ENCODE data around the gene CDK6. TPM values are rescaled to one million over a fixed set of nuclear protein-coding genes. Genes with fewer than 3 reads are reported as not detected.

The CDK6 gene
- total and polyA plus RNA-seq, 10 of the 15 experiments (the other 5 are each of a cell fraction or from before 2014, with no cell fraction given) = 8.0 to 118 (median 45.8) TPM

GRCh38 chr7:92714280-92714679 lies 122.1 kb downstream of the CDK6 start:
- H3K79me2 ChIP-seq (ENCODE audit: control insufficient read depth, insufficient read depth, low read length) = peaks cover 10% of the 10 kb centered on the region
- ChIA-PET POLR2A (no interaction called here), SMC1A (ENCODE audit: uncharacterized antibody, unreplicated experiment) (interaction anchor here (0.6 to 1.7 kb wide), 6 partner anchors 11 to 119 kb away, joined by 3 to 6 read pairs (median 3); no protein-coding TSS in a partner anchor), RAD21 (ENCODE audit: unreplicated experiment) (interaction anchor here (1.1 to 1.4 kb wide), 2 partner anchors 119 to 123 kb away, joined by 3 to 4 read pairs; no protein-coding TSS in a partner anchor), CTCF (interaction anchor here (1.2 kb wide), 2 partner anchors 23 to 119 kb away, joined by 3 to 4 read pairs; no protein-coding TSS in a partner anchor)
- H3K4me1 ChIP-seq (ENCODE audit: control insufficient read depth, insufficient read depth, low read length) = peaks cover 13% of the 10 kb centered on the region
- WGBS (ENCODE audit: insufficient coverage, insufficient replicate concordance, low lambda C conversion rate, missing lambda C conversion rate) = 77% methylated on average over 3 of the region's 3 CpGs
- no peaks in the 10 kb centered on the region for H3K27me3 ChIP-seq (replicated peaks in 1 of 2; ENCODE audit: control insufficient read depth in 2 of 2, insufficient read depth in 2 of 2, low read length in 1 of 2)
- no peak for FAIRE-seq
- no peak overlapping the region for H3K9ac ChIP-seq (ENCODE audit: control insufficient read depth, insufficient read depth, low read length)
- H3K27ac ChIP-seq (ENCODE audit: control insufficient read depth, insufficient read depth) = no peak overlapping the region
- no peaks in the 10 kb centered on the region for H4K20me1 ChIP-seq (ENCODE audit: control insufficient read depth, insufficient read depth)
- no peak overlapping the region for H3K4me3 ChIP-seq
- H2AFZ ChIP-seq (ENCODE audit: control insufficient read depth, low read depth, low read length) = no peak overlapping the region
- H3K4me2 ChIP-seq (ENCODE audit: control insufficient read depth, insufficient read depth) = no peak overlapping the region
- H3K9me3 ChIP-seq (replicated peaks; ENCODE audit: control insufficient read depth, insufficient read depth, low read length) = no peaks in the 10 kb centered on the region
- H3K36me3 ChIP-seq (ENCODE audit: control insufficient read depth in 2 of 2, insufficient read depth in 2 of 2, low read length in 1 of 2) = peaks cover 0 to 1% of the 10 kb centered on the region in 2 experiments; a peak in 2 of 4 replicates
- no peak for ATAC-seq
- intact Hi-C loops (cut with micrococcal nuclease; ENCODE audit: unreplicated experiment) (no loop called here), in situ Hi-C loops (cut with MboI) (no loop called here)
- DNase-seq (ENCODE audit: low read depth, low spot score) = no peak
- TF ChIP-seq ZNF384 (IDR thresholded peaks at IDR 0.05; ENCODE audit: borderline replicate concordance, low read depth, low read length) (no peak), SREBF1 (IDR thresholded peaks at IDR 0.05; ENCODE audit: low read length) (no peak), RAD51 (IDR thresholded peaks at IDR 0.05) (no peak), BCLAF1 (IDR thresholded peaks at IDR 0.05) (no peak)
- BruUV-seq (replicated peaks) = no TSS peak

Measured in GM12878 (cell line).